IMR-90 (cell line): ENCODE measurements around the gene PDGFD. TPM values are rescaled to one million over a fixed set of nuclear protein-coding genes. Genes with fewer than 3 reads are reported as not detected.
A peak's percentile ranks its signal among the peaks of the same experiment; 100 is the strongest.

ENCODE experiments used
- ATAC-seq: fragments of 200-7000 bp; cut with Tn5 transposase; 2 replicates; pipeline ENCODE4 v1.9.1; 2020; ENCODE audit warnings: low read depth, mild to moderate bottlenecking, moderate library complexity
- BruUV-seq: library from RNA; stranded (reverse); fragments of 400-500 nt; replicated peaks from 2 replicates; lab custom pipeline; 2021; lab: Mats Ljungman, UMichigan
- CTCF ChIA-PET: fragments of 300-600 bp; formaldehyde crosslinking; extraction: SDS; loops from one replicate; lab custom pipeline; 2021; ENCODE audit warnings: antibody characterized with exemption; lab: Yijun Ruan, JAX
- POLR2A ChIA-PET: fragments of 300-600 bp; sonication (Branson Sonifier 250); formaldehyde crosslinking; loops from one replicate; lab custom pipeline; 2022; ENCODE audit warnings: antibody characterized with exemption; ENCODE audit not compliant: unreplicated experiment; lab: Charles Lee
- DNase-seq: peaks from one replicate; pipeline ENCODE4 v3.0.0; 2013
- H2AFZ ChIP-seq: replicated peaks from 2 replicates; pipeline ENCODE3; 2013; ENCODE audit warnings: low read length, mild to moderate bottlenecking; ENCODE audit not compliant: poor library complexity
- H2AK5ac ChIP-seq: 2 replicates; pipeline ENCODE4 v1.6.1; 2013; ENCODE audit warnings: low read depth, low read length, inconsistent platforms
- H2AK9ac ChIP-seq: replicated peaks from 2 replicates; pipeline ENCODE3; 2013; ENCODE audit warnings: mild to moderate bottlenecking, low read depth, low read length, moderate library complexity; ENCODE audit not compliant: poor library complexity
- H2BK120ac ChIP-seq: 2 replicates; pipeline ENCODE4 v1.6.1; 2013; ENCODE audit warnings: low read depth, low read length, inconsistent platforms
- H2BK15ac ChIP-seq: 3 replicates; pipeline ENCODE4 v1.6.1; 2013; ENCODE audit warnings: low read depth, low read length, inconsistent platforms
- H2BK20ac ChIP-seq: 2 replicates; pipeline ENCODE4 v1.6.1; 2013; ENCODE audit warnings: low read depth, mild to moderate bottlenecking, inconsistent platforms, low read length, moderate library complexity
- H2BK5ac ChIP-seq: 2 replicates; pipeline ENCODE4 v1.6.1; 2013; ENCODE audit warnings: mild to moderate bottlenecking, low read depth, low read length, inconsistent platforms; ENCODE audit not compliant: poor library complexity, severe bottlenecking
- H3K14ac ChIP-seq: replicated peaks from 2 replicates; pipeline ENCODE4 v1.6.1; 2013; ENCODE audit warnings: low read depth, low read length, inconsistent platforms
- H3K18ac ChIP-seq: 2 replicates; pipeline ENCODE4 v1.6.1; 2013; ENCODE audit warnings: low read depth, low read length, control low read depth
- H3K23ac ChIP-seq: 2 replicates; pipeline ENCODE4 v1.6.1; 2013; ENCODE audit warnings: low read depth, low read length, inconsistent platforms
- H3K27ac ChIP-seq: 2 replicates; pipeline ENCODE4 v1.5.1; 2013; ENCODE audit warnings: mild to moderate bottlenecking, control low read depth, low read length; ENCODE audit not compliant: insufficient read depth
- H3K27me3 ChIP-seq: 2 replicates; pipeline ENCODE4 v1.6.1; 2013; ENCODE audit warnings: low read length; ENCODE audit not compliant: control insufficient read depth, insufficient read depth
- H3K36me3 ChIP-seq: 2 replicates; pipeline ENCODE4 v1.6.1; 2013; ENCODE audit warnings: low read length, mixed read lengths; ENCODE audit not compliant: control insufficient read depth, insufficient read depth
- H3K4ac ChIP-seq: 2 replicates; pipeline ENCODE4 v1.6.1; 2013; ENCODE audit warnings: low read depth, low read length, inconsistent platforms
- H3K4me1 ChIP-seq: 2 replicates; pipeline ENCODE4 v1.6.1; 2013; ENCODE audit warnings: low read length, mixed read lengths; ENCODE audit not compliant: control insufficient read depth, insufficient read depth
- H3K4me2 ChIP-seq: 2 replicates; pipeline ENCODE4 v1.6.1; 2013; ENCODE audit warnings: low read depth, mild to moderate bottlenecking, control low read depth, low read length, moderate library complexity
- H3K4me3 ChIP-seq: 2 replicates; pipeline ENCODE4 v1.5.1; 2013; ENCODE audit warnings: low read depth, mild to moderate bottlenecking, control low read depth, low read length, moderate library complexity; ENCODE audit not compliant: insufficient read depth
- H3K56ac ChIP-seq: 2 replicates; pipeline ENCODE4 v1.6.1; 2013; ENCODE audit warnings: low read length, inconsistent platforms; ENCODE audit not compliant: insufficient read depth; ENCODE audit errors: extremely low read depth
- H3K79me1 ChIP-seq, 2 experiments: 2 replicates each; pipeline ENCODE4 v1.6.1; 2013; ENCODE audit warnings: low read length in 2 of 2, inconsistent platforms in 1 of 2, low read depth in 1 of 2
- H3K9ac ChIP-seq: 2 replicates; pipeline ENCODE4 v1.6.1; 2013; ENCODE audit warnings: low read depth, low read length, control low read depth
- H3K9me1 ChIP-seq: 2 replicates; pipeline ENCODE4 v1.6.1; 2013; ENCODE audit warnings: low read length, inconsistent platforms; ENCODE audit not compliant: insufficient read depth
- H3K9me3 ChIP-seq: 2 replicates; pipeline ENCODE4 v1.6.1; 2013; ENCODE audit warnings: low read length; ENCODE audit not compliant: control insufficient read depth, insufficient read depth
- H4K20me1 ChIP-seq: 2 replicates; pipeline ENCODE4 v1.6.1; 2013; ENCODE audit warnings: low read length, inconsistent platforms; ENCODE audit not compliant: insufficient read depth
- H4K5ac ChIP-seq: 2 replicates; pipeline ENCODE4 v1.6.1; 2013; ENCODE audit warnings: mild to moderate bottlenecking, low read depth, low read length, control low read depth
- H4K8ac ChIP-seq, 2 experiments: 2 replicates each; pipeline ENCODE4 v1.6.1; 2013; ENCODE audit warnings: low read depth in 2 of 2, low read length in 2 of 2, control low read depth in 1 of 2, inconsistent platforms in 1 of 2
- H4K91ac ChIP-seq: 2 replicates; pipeline ENCODE4 v1.6.1; 2013; ENCODE audit warnings: low read depth, low read length, inconsistent platforms; ENCODE audit not compliant: insufficient read depth
- FOS ChIP-seq: fragments of 150-350 bp; IDR thresholded peaks from 2 replicates; pipeline ENCODE4 v1.6.1; 2016; ENCODE audit warnings: low read depth, low read length
- MAZ ChIP-seq: IDR thresholded peaks from 2 replicates; pipeline ENCODE4 v1.6.1; 2012; ENCODE audit warnings: low read depth, mild to moderate bottlenecking, low read length, improper control_type of control experiment, moderate library complexity, borderline replicate concordance
- MXI1 ChIP-seq: IDR thresholded peaks from 2 replicates; pipeline ENCODE4 v1.6.1; 2012; ENCODE audit warnings: low read depth, mild to moderate bottlenecking, low read length, moderate library complexity, borderline replicate concordance
- NFE2L2 ChIP-seq: fragments of 150-350 bp; IDR thresholded peaks from 2 replicates; pipeline ENCODE4 v1.6.1; 2016; ENCODE audit warnings: low read depth, mild to moderate bottlenecking, low read length
- RAD21 ChIP-seq: IDR thresholded peaks from 2 replicates; pipeline ENCODE4 v1.6.1; 2012; ENCODE audit warnings: low read length, improper control_type of control experiment
- RFX5 ChIP-seq: IDR thresholded peaks from 2 replicates; pipeline ENCODE4 v1.8.0; 2012; ENCODE audit warnings: low read depth, mild to moderate bottlenecking, low read length, moderate library complexity
- SMC3 ChIP-seq: fragments of 150-350 bp; IDR thresholded peaks from 2 replicates; pipeline ENCODE4 v1.6.1; 2016; ENCODE audit warnings: low read depth, mild to moderate bottlenecking, antibody characterized with exemption, low read length, moderate library complexity
- WGBS, 2 experiments: methylation state at CpG; one replicate each; pipeline versions ENCODE4 v1.1.5 to v1.1.7; 2013; ENCODE audit warnings: missing lambda C conversion rate in 2 of 2; ENCODE audit not compliant: insufficient read length in 1 of 2; ENCODE audit errors: extremely low coverage in 2 of 2; 5-methylcytosine and 5-hydroxymethylcytosine counted together
- dilution Hi-C: fragments of 300-500 bp; cut with HindIII; formaldehyde crosslinking; loops from one replicate; pipeline ENCODE4 v1.14.3; 2018; ENCODE audit warnings: low sequenced_read_pairs; ENCODE audit not compliant: unreplicated experiment
- in situ Hi-C: fragments of 300-500 bp; cut with MboI; formaldehyde crosslinking; loops from 3 replicates; pipeline ENCODE4 v1.14.3; 2019; ENCODE audit warnings: low sequenced_read_pairs, inconsistent platforms, mixed read lengths
- intact Hi-C: fragments of 100-400 bp; cut with micrococcal nuclease; formaldehyde crosslinking; loops from 2 replicates; pipeline ENCODE4 v1.10.0; 2022
- polyA plus RNA-seq, 3 experiments: library from polyadenylated mRNA; depleted of rRNA; stranded (reverse); fragments of >200 nt; gene quantifications; 2 replicates each; pipeline ENCODE4 v1.2.3, GENCODE V29; 2012; ENCODE audit warnings: low replicate concordance in 1 of 3
- total RNA-seq: library from RNA; depleted of rRNA; stranded (reverse); fragments of >200 nt; gene quantifications from 2 replicates; pipeline ENCODE4 v1.2.3, GENCODE V29; 2012
- TF ChIP-seq, protein P1 (sequence below): conservative IDR thresholded peaks from 2 replicates; pipeline ENCODE4 v1.5.1; 2012; ENCODE audit warnings: mild to moderate bottlenecking, low read depth, low read length, improper control_type of control experiment
- TF ChIP-seq, protein P2 (sequence below): fragments of 150-350 bp; IDR thresholded peaks from 2 replicates; pipeline ENCODE4 v1.6.1; 2017; ENCODE audit warnings: mild to moderate bottlenecking, antibody characterized with exemption, low read length, low read depth

Gene PDGFD
- total and polyA plus RNA-seq, 2 of the 4 experiments (the other 2 are of a cell fraction) = 2.1 to 3.0 TPM

DNA sequence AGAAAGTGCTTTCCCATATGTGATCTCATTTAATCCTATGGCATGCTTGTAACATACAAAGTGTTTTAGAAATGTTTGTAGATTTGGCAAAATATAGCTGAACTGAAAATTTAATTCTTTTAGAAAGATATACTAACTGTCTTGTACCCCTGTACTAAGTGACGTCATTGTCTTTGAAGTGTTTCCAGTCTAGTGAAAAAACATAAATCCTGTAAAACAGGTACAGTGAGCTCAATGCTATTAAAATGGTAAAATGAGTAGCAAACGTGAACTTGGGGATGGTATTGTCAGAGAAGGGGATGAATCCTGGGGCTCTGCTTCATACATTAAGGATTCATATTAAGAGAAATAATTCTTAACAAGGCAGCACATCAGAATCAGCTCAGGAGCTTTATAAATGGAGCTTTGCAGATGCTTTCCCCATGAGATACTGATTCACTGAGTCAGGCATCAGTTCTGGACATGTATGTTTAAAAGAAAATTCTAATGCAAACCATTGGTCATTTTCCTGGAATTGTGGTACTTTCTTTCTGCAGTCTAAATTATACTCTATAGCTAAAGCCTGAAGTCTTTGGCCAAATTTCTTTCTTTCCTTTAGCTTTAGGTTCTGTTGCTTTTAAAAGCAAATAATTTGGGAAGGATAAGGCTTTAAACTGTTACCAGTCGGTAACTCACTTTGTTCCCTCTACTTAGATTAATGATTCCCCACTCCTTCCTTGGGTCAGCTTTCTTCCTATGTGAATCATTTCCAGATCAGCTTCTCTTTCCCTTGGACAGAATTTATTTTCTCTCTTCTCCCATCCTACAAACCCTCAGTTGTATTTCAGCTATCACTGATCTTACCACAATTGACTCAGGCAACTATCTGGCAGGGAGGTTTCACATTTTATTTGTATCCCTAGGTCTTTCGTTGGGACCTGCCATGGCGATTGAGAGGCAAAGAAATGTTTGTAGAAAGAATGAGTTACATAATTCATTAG is 185.0 kb downstream of the PDGFD start:
- Histone ChIP-seq H3K23ac (no peak overlapping the region), H3K14ac (0 out of 2 replicates have a peak overlapping the region, but pooled peaks have one; percentile 34), H2BK120ac (peak overlapping the region; percentile 17), H2BK15ac (no peak overlapping the region), H4K5ac (peak overlapping the region; percentile 82; the same call in 1 of the 2 replicates), H3K18ac (peak overlapping the region; percentile 96), H2BK20ac (no peak overlapping the region; the same call in 1 of the 2 replicates), H3K9ac (no peak overlapping the region), H3K9me1 (no peaks in the 10 kb centered on the region), H3K4ac (0 out of 2 replicates have a peak overlapping the region, but pooled peaks have one; percentile 30), H3K4me2 (peak overlapping the region; percentile 52; the same call in 1 of the 2 replicates), H2AK5ac (no peak overlapping the region), H3K79me1 (no peaks in the 10 kb centered on the region), H3K4me3 (no peak overlapping the region), H2AFZ (no peak overlapping the region), H4K20me1 (no peaks in the 10 kb centered on the region), H3K27me3 (no peaks in the 10 kb centered on the region), H3K9me3 (no peaks in the 10 kb centered on the region), H3K36me3 (no peaks in the 10 kb centered on the region), H2BK5ac (peak overlapping the region; percentile 62), H3K56ac (no peak overlapping the region), H2AK9ac (no peak overlapping the region), H3K27ac (no peak overlapping the region), H3K4me1 (peaks cover 3% of the 10 kb centered on the region; the same call in 1 of the 2 replicates), H4K91ac (no peak overlapping the region), H4K8ac (no peak overlapping the region)
- ChIA-PET POLR2A (no interaction called here), CTCF (interaction anchor here (0.6 to 1.8 kb wide), 3 partner anchors 9 to 185 kb away, joined by 3 to 6 read pairs (median 3); partner anchors contain the start of gene PDGFD)
- ATAC-seq (peak; percentile 85), DNase-seq (peak; percentile 67)
- TF ChIP-seq NFE2L2 (no peak), FOS (no peak), MXI1 (no peak), RFX5 (no peak), RAD21 (no peak), MAZ (no peak), SMC3 (no peak)
- TF ChIP-seq, protein P1, sequence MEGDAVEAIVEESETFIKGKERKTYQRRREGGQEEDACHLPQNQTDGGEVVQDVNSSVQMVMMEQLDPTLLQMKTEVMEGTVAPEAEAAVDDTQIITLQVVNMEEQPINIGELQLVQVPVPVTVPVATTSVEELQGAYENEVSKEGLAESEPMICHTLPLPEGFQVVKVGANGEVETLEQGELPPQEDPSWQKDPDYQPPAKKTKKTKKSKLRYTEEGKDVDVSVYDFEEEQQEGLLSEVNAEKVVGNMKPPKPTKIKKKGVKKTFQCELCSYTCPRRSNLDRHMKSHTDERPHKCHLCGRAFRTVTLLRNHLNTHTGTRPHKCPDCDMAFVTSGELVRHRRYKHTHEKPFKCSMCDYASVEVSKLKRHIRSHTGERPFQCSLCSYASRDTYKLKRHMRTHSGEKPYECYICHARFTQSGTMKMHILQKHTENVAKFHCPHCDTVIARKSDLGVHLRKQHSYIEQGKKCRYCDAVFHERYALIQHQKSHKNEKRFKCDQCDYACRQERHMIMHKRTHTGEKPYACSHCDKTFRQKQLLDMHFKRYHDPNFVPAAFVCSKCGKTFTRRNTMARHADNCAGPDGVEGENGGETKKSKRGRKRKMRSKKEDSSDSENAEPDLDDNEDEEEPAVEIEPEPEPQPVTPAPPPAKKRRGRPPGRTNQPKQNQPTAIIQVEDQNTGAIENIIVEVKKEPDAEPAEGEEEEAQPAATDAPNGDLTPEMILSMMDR = no peak
- TF ChIP-seq, protein P2, sequence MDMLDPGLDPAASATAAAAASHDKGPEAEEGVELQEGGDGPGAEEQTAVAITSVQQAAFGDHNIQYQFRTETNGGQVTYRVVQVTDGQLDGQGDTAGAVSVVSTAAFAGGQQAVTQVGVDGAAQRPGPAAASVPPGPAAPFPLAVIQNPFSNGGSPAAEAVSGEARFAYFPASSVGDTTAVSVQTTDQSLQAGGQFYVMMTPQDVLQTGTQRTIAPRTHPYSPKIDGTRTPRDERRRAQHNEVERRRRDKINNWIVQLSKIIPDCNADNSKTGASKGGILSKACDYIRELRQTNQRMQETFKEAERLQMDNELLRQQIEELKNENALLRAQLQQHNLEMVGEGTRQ = no peak
- BruUV-seq = no TSS peak
- in situ Hi-C loops = no loop called here
- dilution Hi-C loops = no loop called here
- WGBS, 2 experiments = no CpG with 5 or more reads among the region's 5 CpGs
- intact Hi-C loops = no loop called here
